Measurements from ENCODE around the gene PSMF1.
"Not testable (repeated sequence)": the region's sequence is repeated elsewhere in the genome, so short reads cannot be mapped to it uniquely, and the experiment has no call there.

PSMF1 gene

GRCh38 chr20:1131354-1131753 lies 13.0 kb downstream of the PSMF1 start:
- no peak for TF ChIP-seq CTCF (IDR thresholded peaks at IDR 0.05; ENCODE audit: extremely low read depth, missing control alignments)
- DNase-seq (ENCODE audit: low spot score): no peak

DNA sequence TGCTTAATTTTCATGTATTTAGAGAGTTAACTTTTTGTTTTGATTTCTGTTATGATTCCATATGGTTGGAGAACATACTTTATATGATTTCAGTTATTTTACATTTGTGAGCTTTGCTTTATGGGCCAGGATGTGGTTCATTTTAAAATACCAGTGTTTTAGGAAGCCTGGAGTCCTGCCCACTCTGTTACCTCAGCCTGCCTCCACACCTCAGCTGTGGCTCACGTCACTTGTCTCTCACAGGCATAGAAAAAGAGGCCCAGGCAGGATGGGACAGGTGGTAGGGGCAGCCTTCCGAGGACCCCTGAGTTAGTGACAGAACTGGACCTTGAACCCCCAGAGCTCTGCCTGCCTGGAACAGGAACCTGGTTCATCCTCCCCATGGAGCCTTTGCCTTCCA lies 16.0 kb downstream of the PSMF1 start:
- no peak for DNase-seq (ENCODE audit: low spot score)
- no peak for TF ChIP-seq CTCF (IDR thresholded peaks at IDR 0.05; ENCODE audit: extremely low read depth, missing control alignments)

- TF ChIP-seq CTCF (IDR thresholded peaks at IDR 0.05; ENCODE audit: extremely low read depth, missing control alignments): no peak
These were observed 16.4 kb downstream of the PSMF1 start for GRCh38 chr20:1134836-1135235.

GRCh38 chr20:1137236-1137635 lies 18.8 kb downstream of the PSMF1 start:
- DNase-seq (ENCODE audit: low spot score): no peak
- no peak for TF ChIP-seq CTCF (IDR thresholded peaks at IDR 0.05; ENCODE audit: extremely low read depth, missing control alignments)

More at GRCh38 chr20:1134836-1135235, 16.4 kb downstream of the PSMF1 start:
- no peak for DNase-seq (ENCODE audit: low spot score)

- DNase-seq (ENCODE audit: low spot score): no peak
These were observed 26.2 kb downstream of the PSMF1 start for GRCh38 chr20:1144401-1145172.

DNA sequence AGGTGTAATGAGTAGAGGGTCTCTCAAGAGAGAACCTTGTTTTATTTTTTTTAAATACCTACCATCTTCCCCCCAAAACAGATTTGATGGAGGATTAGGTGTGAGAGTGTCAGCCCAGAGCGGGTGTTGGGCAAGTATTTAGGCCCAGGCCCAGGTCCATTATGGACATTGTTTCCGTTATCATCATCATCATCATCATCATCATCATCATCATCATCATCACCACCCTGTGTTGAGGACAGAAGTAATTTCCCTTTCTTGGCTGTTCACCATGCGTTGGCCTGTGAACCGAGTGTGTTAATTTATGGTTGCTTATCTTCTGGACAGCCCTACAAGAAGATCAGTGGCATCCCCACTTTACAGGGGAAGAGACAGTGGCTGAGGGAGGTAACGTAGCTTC lies 28.6 kb downstream of the PSMF1 start:
- TF ChIP-seq CTCF (IDR thresholded peaks at IDR 0.05; ENCODE audit: extremely low read depth, missing control alignments): no peak
- no peak for DNase-seq (ENCODE audit: low spot score)

More at GRCh38 chr20:1144401-1145172, 26.2 kb downstream of the PSMF1 start:
- no peak for TF ChIP-seq CTCF (IDR thresholded peaks at IDR 0.05; ENCODE audit: extremely low read depth, missing control alignments)

DNA sequence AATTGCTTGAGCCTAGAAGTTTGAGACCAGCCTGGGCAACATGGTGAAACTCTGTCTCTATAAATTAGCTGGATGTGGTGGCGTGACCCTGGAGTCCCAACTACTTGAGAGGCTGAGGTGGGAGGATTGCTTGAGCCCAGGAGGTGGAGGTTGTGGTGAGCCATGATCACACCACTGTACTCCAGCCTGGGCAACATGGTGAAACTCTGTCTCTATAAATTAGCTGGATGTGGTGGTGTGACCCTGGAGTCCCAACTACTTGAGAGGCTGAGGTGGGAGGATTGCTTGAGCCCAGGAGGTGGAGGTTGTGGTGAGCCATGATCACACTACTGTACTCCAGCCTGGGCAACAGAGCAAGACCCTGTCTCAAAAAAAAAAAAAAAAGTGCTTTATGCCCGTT lies 31.4 kb downstream of the PSMF1 start:
- not testable (repeated sequence) for DNase-seq (ENCODE audit: low spot score)

GRCh38 chr20:1150218-1150617 lies 31.8 kb downstream of the PSMF1 start:
- no peak for DNase-seq (ENCODE audit: low spot score)
- TF ChIP-seq CTCF (IDR thresholded peaks at IDR 0.05; ENCODE audit: extremely low read depth, missing control alignments): no peak

Data from GM20000 (cell line).